Endothelial cell (in vitro differentiated cells): ENCODE results near the gene CYTH4. TPM values are rescaled to one million over a fixed set of nuclear protein-coding genes. Genes with fewer than 3 reads are reported as not detected.

ENCODE experiments used
- DNase-seq: peaks from one replicate; pipeline ENCODE4 v3.0.0; 2021; ENCODE audit warnings: low spot score
- H3K27ac Mint-ChIP-seq: one replicate; pipeline ENCODE4 v1.8.0; 2021; ENCODE audit warnings: mixed read lengths, inconsistent platforms; ENCODE audit not compliant: unreplicated experiment
- H3K27me3 Mint-ChIP-seq: one replicate; pipeline ENCODE4 v1.8.0; 2021; ENCODE audit warnings: mild to moderate bottlenecking, moderate library complexity, mixed read lengths, inconsistent platforms; ENCODE audit not compliant: unreplicated experiment
- H3K36me3 Mint-ChIP-seq: one replicate; pipeline ENCODE4 v1.8.0; 2021; ENCODE audit warnings: mild to moderate bottlenecking, low read depth, mixed read lengths, inconsistent platforms; ENCODE audit not compliant: unreplicated experiment
- H3K4me1 Mint-ChIP-seq: one replicate; pipeline ENCODE4 v1.8.0; 2021; ENCODE audit warnings: mild to moderate bottlenecking, mixed read lengths, inconsistent platforms; ENCODE audit not compliant: unreplicated experiment
- H3K4me3 Mint-ChIP-seq: one replicate; pipeline ENCODE4 v1.8.0; 2021; ENCODE audit warnings: mild to moderate bottlenecking, mixed read lengths, inconsistent platforms; ENCODE audit not compliant: unreplicated experiment
- H3K9me3 Mint-ChIP-seq: one replicate; pipeline ENCODE4 v1.8.0; 2021; ENCODE audit warnings: mixed read lengths, inconsistent platforms; ENCODE audit not compliant: unreplicated experiment
- total RNA-seq: library from RNA; stranded (reverse); fragmentation: NEBNext Ultra II Directional; extraction: Animal tissue kit (Norgen Biotek cat#: 25700); gene quantifications from one replicate; pipeline ENCODE4 v1.2.1, GENCODE V29; 2021; ENCODE audit not compliant: unreplicated experiment
- TF ChIP-seq, protein P1 (sequence below): fragments of 200-600 bp; sonication (generic); IDR thresholded peaks from one replicate; pipeline ENCODE4 v1.5.0; 2021; ENCODE audit warnings: antibody characterized with exemption; ENCODE audit not compliant: unreplicated experiment

The CYTH4 gene
- total RNA-seq, 1 donor from 2014 or later: 0.33 TPM

- no peak for DNase-seq
- H3K27ac Mint-ChIP-seq: no peak overlapping the region
- no peak overlapping the region for H3K4me3 Mint-ChIP-seq
- H3K36me3 Mint-ChIP-seq: no peaks in the 10 kb centered on the region
- TF ChIP-seq, protein P1, sequence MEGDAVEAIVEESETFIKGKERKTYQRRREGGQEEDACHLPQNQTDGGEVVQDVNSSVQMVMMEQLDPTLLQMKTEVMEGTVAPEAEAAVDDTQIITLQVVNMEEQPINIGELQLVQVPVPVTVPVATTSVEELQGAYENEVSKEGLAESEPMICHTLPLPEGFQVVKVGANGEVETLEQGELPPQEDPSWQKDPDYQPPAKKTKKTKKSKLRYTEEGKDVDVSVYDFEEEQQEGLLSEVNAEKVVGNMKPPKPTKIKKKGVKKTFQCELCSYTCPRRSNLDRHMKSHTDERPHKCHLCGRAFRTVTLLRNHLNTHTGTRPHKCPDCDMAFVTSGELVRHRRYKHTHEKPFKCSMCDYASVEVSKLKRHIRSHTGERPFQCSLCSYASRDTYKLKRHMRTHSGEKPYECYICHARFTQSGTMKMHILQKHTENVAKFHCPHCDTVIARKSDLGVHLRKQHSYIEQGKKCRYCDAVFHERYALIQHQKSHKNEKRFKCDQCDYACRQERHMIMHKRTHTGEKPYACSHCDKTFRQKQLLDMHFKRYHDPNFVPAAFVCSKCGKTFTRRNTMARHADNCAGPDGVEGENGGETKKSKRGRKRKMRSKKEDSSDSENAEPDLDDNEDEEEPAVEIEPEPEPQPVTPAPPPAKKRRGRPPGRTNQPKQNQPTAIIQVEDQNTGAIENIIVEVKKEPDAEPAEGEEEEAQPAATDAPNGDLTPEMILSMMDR: no peak
- H3K27me3 Mint-ChIP-seq: no peaks in the 10 kb centered on the region
- no peaks in the 10 kb centered on the region for H3K4me1 Mint-ChIP-seq
- no peaks in the 10 kb centered on the region for H3K9me3 Mint-ChIP-seq
These were observed 8.5 kb upstream of the CYTH4 start for GRCh38 chr22:37273846-37274225.

- Mint-ChIP-seq H3K4me3 (no peak overlapping the region), H3K27me3 (no peaks in the 10 kb centered on the region), H3K9me3 (no peaks in the 10 kb centered on the region), H3K36me3 (no peaks in the 10 kb centered on the region), H3K27ac (peak overlapping the region; percentile 50), H3K4me1 (no peaks in the 10 kb centered on the region)
- no peak for DNase-seq
- TF ChIP-seq, protein P1: no peak
These were observed 7.9 kb upstream of the CYTH4 start for GRCh38 chr22:37274380-37274862.

DNA sequence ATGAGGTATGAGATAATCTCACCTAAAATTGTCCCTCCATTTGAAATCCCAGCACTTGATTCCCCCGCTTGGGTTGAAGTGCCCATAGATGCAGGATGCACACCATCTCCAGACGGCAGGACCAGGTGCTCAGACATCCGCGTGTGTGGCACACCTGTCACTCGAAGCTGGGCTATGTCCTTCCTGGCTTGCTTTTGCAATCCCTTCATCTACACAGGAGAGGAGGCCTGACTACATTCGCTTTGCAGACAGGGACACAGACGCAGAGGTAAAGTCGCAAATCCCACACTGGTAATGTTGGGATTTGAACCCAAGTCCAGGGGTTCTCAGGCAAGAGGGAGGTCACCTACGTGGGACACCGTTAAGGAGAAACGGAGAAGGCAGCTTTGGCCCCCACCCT lies 7.2 kb upstream of the CYTH4 start:
- Mint-ChIP-seq H3K27me3 (no peaks in the 10 kb centered on the region), H3K4me3 (no peak overlapping the region), H3K4me1 (no peaks in the 10 kb centered on the region), H3K36me3 (no peaks in the 10 kb centered on the region), H3K27ac (no peak overlapping the region), H3K9me3 (no peaks in the 10 kb centered on the region)
- TF ChIP-seq, protein P1: no peak
- DNase-seq: no peak

- TF ChIP-seq, protein P1: no peak
- Mint-ChIP-seq H3K4me3 (no peak overlapping the region), H3K27ac (no peak overlapping the region), H3K36me3 (no peaks in the 10 kb centered on the region), H3K27me3 (no peaks in the 10 kb centered on the region), H3K9me3 (no peaks in the 10 kb centered on the region), H3K4me1 (no peaks in the 10 kb centered on the region)
- no peak for DNase-seq
These were observed 6.7 kb upstream of the CYTH4 start for GRCh38 chr22:37275622-37276021.

DNA sequence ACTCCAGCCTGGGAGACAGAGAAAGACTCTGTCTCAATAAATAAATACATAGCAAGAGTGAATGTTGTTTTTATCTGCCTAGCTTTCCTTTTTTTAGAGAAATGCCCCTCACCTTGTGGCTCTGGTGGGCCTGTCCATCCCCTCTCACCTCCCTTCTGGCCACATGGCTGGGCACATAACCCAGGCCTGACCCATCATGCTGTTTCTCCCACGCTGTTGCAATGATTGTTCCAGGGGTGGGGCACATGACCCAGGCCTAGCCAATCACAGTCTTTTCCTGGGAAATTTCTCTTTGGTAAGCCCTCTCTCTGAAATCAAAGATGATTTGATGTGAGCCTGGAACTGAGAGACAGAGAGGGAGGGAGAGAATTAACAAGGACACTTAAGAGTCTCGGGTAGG lies 5.5 kb upstream of the CYTH4 start:
- DNase-seq: no peak
- TF ChIP-seq, protein P1: no peak

More for the DNA sequence above, 5.5 kb upstream of the CYTH4 start:
- H3K27me3 Mint-ChIP-seq: no peaks in the 10 kb centered on the region
- no peaks in the 10 kb centered on the region for H3K36me3 Mint-ChIP-seq
- no peak overlapping the region for H3K27ac Mint-ChIP-seq
- no peaks in the 10 kb centered on the region for H3K9me3 Mint-ChIP-seq
- H3K4me1 Mint-ChIP-seq: no peaks in the 10 kb centered on the region
- H3K4me3 Mint-ChIP-seq: no peak overlapping the region
